Endodermal cell (in vitro differentiated cells): ENCODE data around the gene PPARG. TPM values are rescaled to one million over a fixed set of nuclear protein-coding genes. Genes with fewer than 3 reads are reported as not detected.

ENCODE experiments used
- DNase-seq: peaks from one replicate; pipeline ENCODE4 v3.0.0-alpha.2; 2017
- H3K27ac ChIP-seq: 2 replicates; pipeline ENCODE4 v1.5.1; 2013; ENCODE audit warnings: mild to moderate bottlenecking, low read depth, low read length, moderate library complexity
- H3K27me3 ChIP-seq: 2 replicates; pipeline ENCODE4 v1.6.1; 2013; ENCODE audit warnings: mild to moderate bottlenecking, low read length, moderate library complexity; ENCODE audit not compliant: insufficient read depth, control insufficient read depth, poor library complexity, severe bottlenecking
- H3K36me3 ChIP-seq: 2 replicates; pipeline ENCODE4 v1.7.0; 2013; ENCODE audit warnings: mild to moderate bottlenecking, low read length, moderate library complexity; ENCODE audit not compliant: control insufficient read depth, insufficient read depth
- H3K4me1 ChIP-seq: one replicate; pipeline ENCODE4 v1.7.0; 2013; ENCODE audit warnings: low read length; ENCODE audit not compliant: control insufficient read depth, insufficient read depth
- H3K4me3 ChIP-seq: 2 replicates; pipeline ENCODE4 v1.5.1; 2013; ENCODE audit warnings: mild to moderate bottlenecking, low read length, moderate library complexity
- H3K9ac ChIP-seq: 2 replicates; pipeline ENCODE4 v1.6.1; 2013; ENCODE audit warnings: mild to moderate bottlenecking, low read length, moderate library complexity; ENCODE audit not compliant: poor library complexity, severe bottlenecking; ENCODE audit errors: extremely low read depth
- H3K9me3 ChIP-seq: 2 replicates; pipeline ENCODE4 v1.6.1; 2013; ENCODE audit warnings: mild to moderate bottlenecking, low read length, moderate library complexity; ENCODE audit not compliant: control insufficient read depth
- H3K27ac Mint-ChIP-seq: 2 replicates; pipeline ENCODE4 v1.8.0; 2020; ENCODE audit warnings: mixed read lengths
- H3K27me3 Mint-ChIP-seq: 2 replicates; pipeline ENCODE4 v1.8.0; 2021; ENCODE audit warnings: mild to moderate bottlenecking, mixed read lengths; ENCODE audit not compliant: insufficient read depth
- H3K36me3 Mint-ChIP-seq: 2 replicates; pipeline ENCODE4 v1.8.0; 2020; ENCODE audit warnings: low read depth, mixed read lengths
- H3K4me1 Mint-ChIP-seq: 2 replicates; pipeline ENCODE4 v1.8.0; 2020; ENCODE audit warnings: mixed read lengths
- H3K4me3 Mint-ChIP-seq: 2 replicates; pipeline ENCODE4 v1.8.0; 2020; ENCODE audit warnings: mild to moderate bottlenecking, moderate library complexity, mixed read lengths
- H3K9me3 Mint-ChIP-seq: 2 replicates; pipeline ENCODE4 v1.8.0; 2020; ENCODE audit warnings: mild to moderate bottlenecking, mixed read lengths
- WGBS, 2 experiments: methylation state at CpG; one replicate each; pipeline versions ENCODE4 v1.1.5 to v1.1.7; 2013; ENCODE audit warnings: missing lambda C conversion rate in 2 of 2, mixed read lengths in 1 of 2; ENCODE audit not compliant: insufficient coverage in 1 of 2, insufficient read length in 1 of 2; 5-methylcytosine and 5-hydroxymethylcytosine counted together
- total RNA-seq, 2 donors: library from RNA; stranded (reverse); fragmentation: NEBNext Ultra II Directional in 1 of 2; extraction: Animal tissue kit (Norgen Biotek cat#: 25700) in 1 of 2; gene quantifications; 2 replicates in 1 of 2; 3 replicates in 1 of 2; pipeline ENCODE4 v1.2.1, GENCODE V29; 2021
- TF ChIP-seq, protein P1 (sequence below): fragments of 200-600 bp; sonication (generic); conservative IDR thresholded peaks from 2 replicates; pipeline ENCODE4 v1.5.0; 2021; ENCODE audit warnings: antibody characterized with exemption, mild to moderate bottlenecking

The PPARG gene
- total RNA-seq, 2 donors from 2014 or later, result 3.8 to 4.5 TPM

DNA sequence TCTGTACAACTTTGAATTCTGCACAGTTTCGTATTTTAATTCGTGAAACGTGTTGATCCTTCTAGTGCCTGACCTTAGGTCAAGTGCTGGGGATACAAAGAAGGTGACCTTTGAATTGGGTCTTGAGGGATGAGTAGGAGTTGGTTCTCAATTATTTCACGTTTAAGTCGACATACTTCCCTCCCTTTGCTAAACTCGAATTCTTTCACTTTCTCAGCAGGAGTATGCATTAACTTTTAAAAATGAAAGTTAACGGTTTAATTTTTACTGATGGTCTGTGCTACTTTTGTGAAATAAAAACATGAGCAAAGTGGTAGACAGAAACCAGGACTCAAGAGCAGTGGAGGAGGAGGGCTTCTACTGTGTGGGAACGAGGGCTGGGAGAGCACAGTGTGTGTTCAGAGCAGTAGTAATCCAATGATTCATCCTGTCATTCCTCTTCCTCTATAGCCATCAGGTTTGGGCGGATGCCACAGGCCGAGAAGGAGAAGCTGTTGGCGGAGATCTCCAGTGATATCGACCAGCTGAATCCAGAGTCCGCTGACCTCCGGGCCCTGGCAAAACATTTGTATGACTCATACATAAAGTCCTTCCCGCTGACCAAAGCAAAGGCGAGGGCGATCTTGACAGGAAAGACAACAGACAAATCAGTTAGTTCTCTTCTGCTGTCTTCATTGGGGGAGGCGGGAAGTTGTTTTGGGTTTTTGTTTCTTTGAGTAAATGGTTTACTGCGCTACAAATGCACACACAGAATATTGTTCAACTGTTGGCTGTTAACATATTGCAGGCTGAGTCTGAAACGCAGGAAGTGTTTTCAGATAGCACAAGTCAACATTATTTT, 116.8 kb downstream of the PPARG start:
- Histone ChIP-seq H3K4me3 (no peak overlapping the region), H3K4me1 (peaks cover 7% of the 10 kb centered on the region), H3K9me3 (no peaks in the 10 kb centered on the region), H3K9ac (no peak overlapping the region), H3K27me3 (peaks cover 47% of the 10 kb centered on the region), H3K27ac (no peak overlapping the region), H3K36me3 (no peaks in the 10 kb centered on the region)
- WGBS, 2 experiments, result 73 to 87% methylated on average over 17 to 18 of the region's 20 CpGs
- Mint-ChIP-seq H3K36me3 (no peaks in the 10 kb centered on the region), H3K27me3 (peaks cover 15% of the 10 kb centered on the region), H3K9me3 (no peaks in the 10 kb centered on the region), H3K4me1 (peaks cover 14% of the 10 kb centered on the region), H3K4me3 (no peak overlapping the region), H3K27ac (no peak overlapping the region)
- TF ChIP-seq, protein P1, sequence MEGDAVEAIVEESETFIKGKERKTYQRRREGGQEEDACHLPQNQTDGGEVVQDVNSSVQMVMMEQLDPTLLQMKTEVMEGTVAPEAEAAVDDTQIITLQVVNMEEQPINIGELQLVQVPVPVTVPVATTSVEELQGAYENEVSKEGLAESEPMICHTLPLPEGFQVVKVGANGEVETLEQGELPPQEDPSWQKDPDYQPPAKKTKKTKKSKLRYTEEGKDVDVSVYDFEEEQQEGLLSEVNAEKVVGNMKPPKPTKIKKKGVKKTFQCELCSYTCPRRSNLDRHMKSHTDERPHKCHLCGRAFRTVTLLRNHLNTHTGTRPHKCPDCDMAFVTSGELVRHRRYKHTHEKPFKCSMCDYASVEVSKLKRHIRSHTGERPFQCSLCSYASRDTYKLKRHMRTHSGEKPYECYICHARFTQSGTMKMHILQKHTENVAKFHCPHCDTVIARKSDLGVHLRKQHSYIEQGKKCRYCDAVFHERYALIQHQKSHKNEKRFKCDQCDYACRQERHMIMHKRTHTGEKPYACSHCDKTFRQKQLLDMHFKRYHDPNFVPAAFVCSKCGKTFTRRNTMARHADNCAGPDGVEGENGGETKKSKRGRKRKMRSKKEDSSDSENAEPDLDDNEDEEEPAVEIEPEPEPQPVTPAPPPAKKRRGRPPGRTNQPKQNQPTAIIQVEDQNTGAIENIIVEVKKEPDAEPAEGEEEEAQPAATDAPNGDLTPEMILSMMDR, result no peak
- peak; percentile 52 for DNase-seq

DNA sequence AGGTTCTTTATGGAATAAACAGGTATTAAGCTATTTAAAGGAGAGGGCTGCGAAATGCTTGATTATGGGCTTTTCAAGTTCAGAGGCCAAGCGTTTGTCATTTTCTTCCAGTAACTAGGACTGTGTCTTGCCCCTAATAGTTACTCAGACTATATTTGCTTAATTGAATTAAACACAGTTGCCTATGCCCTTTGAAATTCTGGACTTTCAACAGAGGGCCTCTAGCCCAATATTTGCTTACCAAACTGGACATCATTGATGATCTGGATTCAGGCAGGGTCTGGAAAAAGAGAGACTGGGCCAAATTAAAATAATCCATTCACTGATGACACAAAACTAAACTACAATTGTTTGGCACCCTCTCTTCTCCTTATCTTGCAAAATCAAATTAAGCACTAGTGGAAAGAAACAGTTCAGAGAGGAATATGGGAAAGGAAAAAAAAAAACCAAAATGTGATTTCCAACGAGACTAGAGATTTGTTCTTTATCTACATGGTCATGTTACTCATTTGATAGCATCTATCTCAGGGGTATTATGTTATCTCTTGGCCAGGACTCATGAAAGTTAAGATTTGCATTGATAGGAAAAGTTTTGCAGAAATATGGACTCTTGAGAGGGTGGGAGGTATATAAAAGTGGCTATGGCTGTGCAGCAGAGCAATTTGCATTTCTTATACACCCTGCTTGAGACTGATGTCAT, 120.3 kb downstream of the PPARG start:
- Mint-ChIP-seq H3K36me3 (no peaks in the 10 kb centered on the region), H3K4me3 (no peak overlapping the region), H3K9me3 (no peaks in the 10 kb centered on the region), H3K4me1 (peaks cover 14% of the 10 kb centered on the region), H3K27ac (no peak overlapping the region), H3K27me3 (peaks cover 11% of the 10 kb centered on the region)
- Histone ChIP-seq H3K27me3 (peaks cover 32% of the 10 kb centered on the region), H3K9me3 (no peaks in the 10 kb centered on the region), H3K9ac (no peak overlapping the region), H3K36me3 (no peaks in the 10 kb centered on the region), H3K4me3 (no peak overlapping the region), H3K27ac (no peak overlapping the region), H3K4me1 (peaks cover 7% of the 10 kb centered on the region)
- TF ChIP-seq, protein P1, result no peak
- 93 to 95% methylated on average over 3 of the region's 3 CpGs for WGBS, 2 experiments
- no peak for DNase-seq

DNA sequence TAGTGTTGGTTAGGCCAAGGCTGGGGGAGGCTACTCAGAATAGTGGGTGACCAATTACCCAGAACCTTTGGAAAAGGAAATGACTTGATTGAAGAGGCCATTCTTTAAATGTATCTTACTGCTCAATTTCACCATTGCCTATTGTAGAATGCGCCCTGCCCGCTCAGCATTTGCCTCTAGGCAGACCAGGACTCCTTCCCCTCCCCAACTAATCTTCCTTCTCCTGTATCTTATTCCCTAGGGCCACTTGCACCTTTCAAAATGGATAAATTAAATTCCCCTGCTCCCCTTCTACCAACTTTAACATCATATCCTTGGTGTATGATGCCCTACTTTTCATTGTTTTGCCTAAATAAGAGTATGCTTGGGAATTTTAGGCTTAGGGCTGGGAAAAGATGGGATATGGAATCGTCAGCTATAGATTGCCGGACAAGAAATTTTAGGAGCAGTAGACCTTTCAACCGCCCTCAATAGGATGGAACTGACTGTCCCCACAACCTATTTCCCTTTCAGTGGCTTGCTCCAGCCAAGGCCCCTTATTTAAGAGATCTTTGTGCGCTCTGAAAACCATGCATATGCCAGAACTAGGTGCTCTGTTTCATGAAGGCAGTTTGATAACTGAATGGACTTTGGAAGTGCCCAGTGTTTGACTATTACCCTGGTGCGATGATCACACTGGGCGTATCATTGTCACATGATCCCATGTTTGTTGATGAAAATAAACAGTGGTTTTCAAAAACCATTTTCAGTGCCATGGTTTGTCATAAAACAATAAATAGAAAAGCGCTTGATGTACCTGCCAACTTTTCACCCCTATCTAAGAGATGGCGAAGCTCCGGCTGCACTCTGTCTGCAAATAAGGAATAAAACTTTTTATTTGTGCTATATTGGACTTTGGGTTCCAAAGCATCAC, 121.1 kb downstream of the PPARG start:
- no peak overlapping the region for H3K4me3 Mint-ChIP-seq
- H3K36me3 Mint-ChIP-seq, result no peaks in the 10 kb centered on the region
- peaks cover 13% of the 10 kb centered on the region for H3K27me3 Mint-ChIP-seq

More for the DNA sequence above, 121.1 kb downstream of the PPARG start:
- H3K36me3 ChIP-seq, result no peaks in the 10 kb centered on the region
- no peak for DNase-seq
- H3K4me1 ChIP-seq, result peaks cover 7% of the 10 kb centered on the region
- H3K4me3 ChIP-seq, result no peak overlapping the region
- Mint-ChIP-seq H3K4me1 (peaks cover 12% of the 10 kb centered on the region), H3K27ac (no peak overlapping the region), H3K9me3 (no peaks in the 10 kb centered on the region)
- no peak overlapping the region for H3K9ac ChIP-seq
- no peak overlapping the region for H3K27ac ChIP-seq
- TF ChIP-seq, protein P1, result no peak
- H3K27me3 ChIP-seq, result peaks cover 31% of the 10 kb centered on the region
- H3K9me3 ChIP-seq, result no peaks in the 10 kb centered on the region
- WGBS, 2 experiments, result 94% methylated on average over 8 to 11 of the region's 11 CpGs
